Stimulated activated CD4-positive, alpha-beta T cell treated with anti-CD3 and anti-CD28 coated beads, TNF-alpha, amount 100 ng/mL, for 48 hours (primary cell): ENCODE data around the gene TEAD3.

ENCODE experiments used
- DNase-seq, 3 donors: peaks; one replicate each; pipeline ENCODE4 v3.0.0-alpha.2; 2020; ENCODE audit warnings: low read depth in 3 of 3

TEAD3 gene

DNA sequence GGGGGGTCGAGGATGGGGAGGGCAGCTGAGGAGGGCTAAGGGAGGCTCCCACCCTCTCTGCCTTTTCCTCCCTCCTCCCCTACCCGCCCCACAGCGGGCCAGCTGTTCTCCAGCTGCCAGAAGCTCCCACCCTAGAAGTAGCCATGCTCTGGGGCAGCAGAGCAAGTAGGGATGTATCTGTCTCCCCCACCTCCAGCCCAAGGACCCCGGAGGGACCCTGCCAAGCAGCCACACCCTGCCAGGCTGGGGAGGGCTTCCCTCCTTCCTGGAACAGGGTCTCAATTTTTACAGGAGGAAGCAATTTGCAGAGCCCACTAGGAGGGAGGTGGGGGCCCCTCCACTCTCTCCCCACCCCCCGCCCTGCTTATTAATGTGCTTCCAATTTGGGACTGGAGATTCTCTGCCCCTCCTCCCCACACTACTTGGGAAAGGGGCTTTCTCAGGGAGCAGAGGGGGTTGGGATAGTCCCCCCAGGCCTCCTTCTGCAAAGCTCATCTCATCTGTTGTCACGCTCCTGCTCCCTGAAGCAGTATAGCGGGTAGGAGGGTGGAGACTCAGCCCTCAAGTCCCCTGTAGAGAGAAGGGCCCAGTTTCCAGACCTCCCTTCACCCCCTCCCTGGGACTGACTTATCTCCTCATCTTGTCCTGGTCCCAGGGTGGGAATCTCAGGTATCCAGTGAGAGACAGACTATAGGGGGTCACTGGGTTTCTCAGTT, 4.5 kb downstream of the TEAD3 start:
- no peak for DNase-seq

DNA sequence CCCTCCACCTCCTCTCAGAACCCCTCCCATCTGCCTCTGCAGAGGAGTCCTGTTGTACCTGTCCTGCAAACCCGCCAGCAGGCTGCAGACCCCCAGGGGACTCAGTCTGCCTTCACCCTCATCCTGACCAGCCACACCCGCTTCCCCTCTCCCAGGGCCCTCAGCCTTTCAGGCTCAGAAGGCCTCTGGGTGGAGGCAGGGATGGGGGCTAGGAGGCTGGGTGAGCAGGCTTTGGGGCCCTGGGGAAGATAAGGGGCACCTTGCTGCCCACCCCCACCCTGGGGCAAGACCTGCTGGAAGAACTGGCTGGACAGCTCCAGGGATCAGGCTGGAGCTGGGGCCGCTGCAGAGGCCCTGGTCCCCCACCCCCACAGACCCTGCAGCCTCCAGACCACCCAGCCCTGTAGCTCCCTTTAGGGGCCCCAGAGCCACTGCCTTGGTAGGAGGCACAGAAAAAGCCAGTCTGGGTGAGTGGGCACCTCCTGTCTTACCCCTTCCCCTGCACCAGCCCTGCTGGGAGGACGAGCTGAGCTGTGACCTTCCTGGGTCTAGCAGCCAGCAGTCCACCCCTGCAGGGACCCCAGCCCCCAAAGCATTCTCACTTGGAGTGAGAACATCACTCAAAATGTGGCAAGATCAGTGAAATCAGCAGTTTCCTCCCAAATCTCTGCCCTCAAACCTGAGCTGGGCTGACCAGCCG, 5.2 kb downstream of the TEAD3 start:
- DNase-seq, result no peak

DNA sequence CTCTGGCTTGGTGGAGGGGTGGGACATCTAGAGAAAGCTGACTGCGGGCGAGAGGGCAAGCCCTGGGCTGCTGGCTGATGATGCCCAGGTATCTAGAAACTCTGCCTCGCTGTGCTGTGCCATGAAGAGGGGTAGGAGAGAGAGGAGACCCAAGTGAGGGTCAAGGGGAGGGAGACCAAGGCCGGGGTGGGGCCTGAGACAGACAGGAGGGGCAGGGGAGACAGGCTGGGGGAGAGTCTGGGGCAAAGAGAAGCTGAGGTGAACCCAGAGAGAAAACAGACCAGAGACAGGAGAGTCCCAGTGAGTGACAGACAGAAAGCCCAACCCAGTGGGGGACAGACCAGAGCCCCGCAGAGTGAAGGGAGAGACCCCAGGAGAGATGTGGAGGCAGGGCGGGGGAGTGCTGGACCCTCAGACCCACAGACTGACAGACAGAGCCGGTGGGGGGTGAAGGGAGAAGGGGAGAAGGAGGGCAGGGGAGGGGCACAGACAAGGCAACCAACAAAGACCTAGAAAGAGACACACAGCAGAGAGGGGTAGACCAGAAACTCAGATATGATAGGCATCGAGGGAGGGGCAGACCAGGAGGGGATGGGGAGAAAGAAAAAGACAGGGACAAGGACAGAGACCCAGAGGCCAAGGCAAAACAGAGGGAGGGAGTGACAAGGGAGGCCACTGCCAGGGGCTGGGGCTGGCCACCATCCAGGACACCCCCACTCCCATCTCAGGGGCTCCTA, 5.9 kb downstream of the TEAD3 start:
- DNase-seq, result no peak

DNA sequence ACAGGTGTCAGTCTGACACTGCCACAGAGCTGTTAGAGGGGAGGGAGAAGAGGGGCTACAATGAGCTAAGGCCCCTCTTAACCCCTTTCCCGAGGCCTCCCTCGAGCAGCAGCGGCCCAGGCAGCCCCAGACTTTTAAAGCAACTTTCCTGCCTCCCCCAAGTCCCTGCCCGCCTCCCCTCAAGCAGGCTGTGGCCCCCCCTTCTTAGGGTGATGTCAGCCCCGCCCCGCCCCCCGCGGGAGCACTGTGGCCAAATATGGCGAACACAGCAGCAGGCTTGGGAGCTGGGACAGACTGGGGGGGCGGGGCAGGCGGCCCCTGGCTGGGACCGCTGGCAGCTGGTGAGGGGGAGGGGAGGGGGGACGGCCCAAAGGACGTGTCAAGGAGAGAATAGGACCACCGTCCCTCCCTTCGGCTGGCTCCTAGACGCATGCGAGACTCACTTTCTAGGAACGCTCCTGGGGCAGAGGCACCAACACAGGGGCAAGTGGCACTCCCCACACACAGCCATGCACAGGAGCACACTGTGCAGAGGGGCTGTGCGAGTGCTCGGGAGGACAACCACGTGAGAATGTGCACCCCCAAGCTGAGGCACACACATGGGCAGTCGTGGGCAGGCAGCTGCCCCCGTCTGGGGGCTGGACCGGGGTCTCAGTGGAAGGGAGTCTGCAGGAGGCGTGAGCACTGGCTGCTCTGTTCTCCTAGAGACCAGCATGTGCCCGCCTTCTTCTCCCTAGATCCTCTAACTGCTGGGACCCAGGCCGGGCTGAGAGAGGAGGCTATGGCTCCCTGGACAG, 6.7 kb downstream of the TEAD3 start:
- DNase-seq, result no peak

DNA sequence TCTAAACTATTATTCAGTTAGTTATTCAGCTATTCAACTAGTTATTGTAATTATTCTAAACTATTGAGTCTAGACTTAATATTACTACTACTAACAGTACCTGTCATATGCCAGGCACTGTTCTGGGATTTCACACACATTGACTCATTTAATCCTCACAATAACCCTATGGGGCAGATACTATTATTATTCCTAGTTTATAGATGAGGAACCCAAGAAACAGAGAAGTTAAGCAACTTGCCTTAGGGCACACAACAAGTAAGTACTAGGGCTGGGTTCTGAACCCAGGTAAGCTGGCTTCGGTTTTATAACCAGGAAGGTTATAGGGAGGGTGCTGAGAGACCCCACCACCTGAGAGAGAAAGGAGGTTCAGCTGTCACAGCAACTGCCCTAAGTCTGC, 7.8 kb downstream of the TEAD3 start:
- DNase-seq, result no peak

DNA sequence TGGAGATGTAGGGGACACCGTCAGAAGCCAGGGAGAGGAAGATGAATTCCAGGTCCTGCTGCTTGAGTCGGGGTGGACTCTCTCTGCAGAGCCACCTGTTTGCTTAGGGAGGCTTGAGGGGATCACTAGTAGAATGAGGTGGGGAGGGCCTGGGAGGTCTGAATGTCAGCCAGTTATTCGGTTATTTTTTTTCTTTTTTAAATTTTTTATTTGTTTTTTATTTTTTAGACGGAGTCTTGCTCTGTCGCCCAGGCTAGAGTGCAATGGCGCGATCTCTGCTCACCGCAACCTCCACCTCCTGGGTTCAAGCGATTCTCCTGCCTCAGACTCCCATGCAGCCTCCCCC, 8.4 kb downstream of the TEAD3 start:
- DNase-seq, result no peak

DNA sequence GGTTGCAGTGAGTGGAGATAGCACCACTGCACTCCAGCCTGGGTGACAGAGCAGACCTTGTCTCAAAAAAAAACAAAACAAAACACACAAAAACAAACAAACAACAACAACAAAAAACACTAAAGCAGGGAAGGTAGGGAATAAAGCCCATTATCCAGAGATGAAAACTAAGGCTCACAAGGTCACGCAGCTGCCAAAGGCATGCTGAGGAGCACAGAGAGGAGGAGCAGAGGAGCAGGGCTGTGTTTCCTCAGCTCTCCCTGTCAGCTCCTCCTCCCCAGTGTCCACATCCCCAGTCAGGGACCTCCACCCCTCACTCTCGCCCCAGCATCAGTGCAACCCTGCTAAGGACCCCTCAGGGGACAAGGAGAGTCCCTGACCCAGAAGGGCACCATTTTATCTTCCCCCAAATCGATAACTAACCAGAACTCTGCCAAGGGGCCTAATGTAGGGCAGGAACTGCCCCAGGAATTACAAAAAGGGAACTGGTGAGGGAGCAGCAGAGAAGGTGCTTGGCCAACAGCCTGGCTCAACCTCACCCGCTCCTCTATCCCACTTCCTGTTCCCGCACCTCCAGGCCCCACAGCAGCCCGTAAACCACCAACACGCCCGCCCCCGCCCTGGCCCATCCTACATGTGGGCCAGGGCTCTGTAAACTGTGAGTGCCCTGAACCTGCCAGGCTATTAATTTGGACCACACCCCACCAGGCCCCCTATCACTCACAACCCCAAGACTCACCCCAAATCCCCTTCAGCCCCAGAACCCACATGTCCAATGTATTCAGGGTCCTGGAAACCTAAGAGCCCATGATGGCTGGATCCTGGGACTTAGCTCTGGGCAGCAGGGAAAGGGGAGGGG, 9.0 kb downstream of the TEAD3 start:
- DNase-seq, result no peak

DNA sequence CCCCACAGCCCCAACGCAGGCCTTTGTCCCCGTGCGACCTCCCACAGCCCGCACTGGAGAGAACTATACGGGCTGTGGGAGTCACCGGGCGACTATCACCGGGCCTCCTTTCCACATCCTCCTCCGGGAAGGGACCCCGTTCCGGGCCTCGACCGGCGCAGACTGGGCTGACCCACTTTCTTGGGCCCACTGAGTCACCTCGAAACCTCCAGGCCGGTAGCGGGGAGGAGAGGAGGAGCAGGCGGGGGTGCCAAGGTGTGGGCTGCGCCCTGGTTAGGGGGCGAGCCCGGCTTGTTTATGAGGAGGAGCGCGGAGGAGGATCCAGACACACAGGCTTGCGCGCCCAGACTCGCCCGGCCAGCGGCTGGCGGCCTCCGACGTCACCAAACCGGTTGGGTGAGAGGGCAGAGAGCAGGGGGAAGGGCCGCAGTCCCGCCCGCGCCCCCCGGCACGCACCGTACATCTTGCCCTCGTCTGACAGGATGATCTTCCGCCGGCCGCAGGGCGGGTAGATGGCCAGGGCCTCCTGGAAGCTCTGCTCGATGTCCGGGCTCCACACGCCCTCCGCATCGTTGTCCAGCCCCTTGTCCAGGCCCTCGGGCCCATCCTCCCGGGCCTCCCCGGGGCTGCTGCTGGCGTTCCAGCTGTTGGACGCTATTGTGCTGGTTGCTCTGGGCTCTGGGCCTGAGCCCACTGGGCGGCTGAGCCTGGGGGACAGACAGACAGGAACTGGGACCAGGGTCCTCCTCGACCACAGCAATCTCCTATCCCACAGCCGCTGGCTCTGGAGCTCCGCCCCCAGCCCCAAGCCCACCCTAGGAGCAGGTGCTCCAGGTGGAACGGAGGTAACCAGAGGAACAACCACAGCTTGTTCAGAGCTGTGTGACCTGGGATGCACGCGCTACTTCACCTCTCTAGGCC, 10.6 kb downstream of the TEAD3 start:
- DNase-seq, result no peak

DNA sequence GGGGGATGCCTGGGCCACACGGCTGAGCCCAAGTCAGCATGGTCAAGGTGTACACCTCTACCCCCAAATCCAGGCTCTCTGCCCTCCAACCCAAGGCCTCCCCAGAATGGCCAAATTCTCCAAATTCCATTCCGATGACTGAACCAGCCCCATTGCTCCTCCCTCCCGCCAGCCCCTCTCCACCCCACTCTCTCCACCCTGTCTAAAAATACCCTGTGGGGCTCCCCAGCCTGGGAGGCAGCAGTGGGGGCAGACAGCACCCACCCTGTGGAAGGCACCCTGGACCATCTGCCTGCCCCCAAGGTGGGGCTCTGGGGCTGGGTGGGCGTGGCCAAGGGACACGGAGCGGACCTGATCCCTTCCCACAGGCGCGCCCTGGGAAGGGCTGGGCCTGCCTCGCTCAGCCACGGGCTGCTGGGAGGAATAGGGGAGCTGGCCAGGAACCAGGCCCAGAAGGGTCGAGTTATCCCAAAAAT, 11.4 kb downstream of the TEAD3 start:
- no peak for DNase-seq

DNA sequence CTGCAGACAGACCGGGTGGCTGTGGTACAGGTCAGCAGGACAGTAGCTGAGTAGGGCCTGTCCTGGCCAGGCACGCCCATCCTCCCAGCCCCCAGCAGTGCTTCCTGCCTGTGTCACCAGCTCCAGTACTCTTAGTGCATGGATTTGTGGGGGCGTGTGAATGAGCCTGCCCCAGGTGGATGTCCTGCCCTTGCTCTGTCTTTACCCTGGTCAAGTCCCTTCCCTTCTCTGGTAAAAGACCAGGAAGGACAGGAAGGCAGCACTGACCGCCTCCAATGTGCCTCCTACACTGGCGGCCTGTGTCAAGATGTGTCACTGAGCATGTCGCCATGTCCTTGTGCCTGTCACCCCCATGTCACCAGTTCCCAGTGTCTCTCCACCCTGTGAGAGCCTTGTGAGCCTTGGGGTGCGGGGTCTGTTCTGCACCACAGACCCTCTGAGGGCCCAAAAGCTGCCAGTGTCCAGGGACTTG, 11.9 kb downstream of the TEAD3 start:
- DNase-seq, result no peak

DNA sequence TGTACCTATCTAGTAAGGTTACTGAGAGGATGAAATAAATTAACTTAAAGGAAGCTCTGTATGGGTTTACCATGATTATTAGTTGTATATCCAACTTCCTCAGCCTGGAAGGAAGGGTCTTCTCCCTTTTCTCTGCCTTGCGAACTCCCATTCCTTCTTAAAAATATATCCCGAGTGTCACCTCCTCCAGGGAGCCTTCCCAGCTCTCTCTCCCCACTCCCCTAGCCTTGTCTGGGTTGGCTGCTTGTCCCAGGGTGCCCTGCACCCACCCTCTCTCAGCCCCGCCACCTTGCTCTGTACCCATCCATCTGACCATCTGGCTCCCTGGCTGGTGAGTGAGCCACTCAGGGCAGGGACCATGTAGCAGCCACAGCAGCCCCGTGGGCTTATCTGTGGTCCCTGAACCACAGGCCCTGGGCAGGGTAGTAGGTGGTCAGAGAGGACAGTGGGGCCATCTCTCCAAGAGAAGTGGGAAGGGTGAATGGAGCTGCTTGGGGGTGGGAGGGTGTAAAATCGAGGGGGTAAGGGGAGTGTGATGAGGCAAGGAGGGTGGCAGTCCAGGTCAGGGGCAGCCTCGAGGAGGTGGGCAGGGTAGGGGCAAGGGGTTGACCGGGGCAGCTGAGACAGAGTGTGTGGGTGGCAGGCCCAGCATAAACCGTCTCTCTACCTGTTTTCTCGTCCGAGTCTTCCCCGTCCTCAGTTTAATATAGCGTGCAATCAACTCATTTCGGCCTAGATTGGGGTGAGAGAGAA, 12.8 kb downstream of the TEAD3 start:
- no peak for DNase-seq

DNA sequence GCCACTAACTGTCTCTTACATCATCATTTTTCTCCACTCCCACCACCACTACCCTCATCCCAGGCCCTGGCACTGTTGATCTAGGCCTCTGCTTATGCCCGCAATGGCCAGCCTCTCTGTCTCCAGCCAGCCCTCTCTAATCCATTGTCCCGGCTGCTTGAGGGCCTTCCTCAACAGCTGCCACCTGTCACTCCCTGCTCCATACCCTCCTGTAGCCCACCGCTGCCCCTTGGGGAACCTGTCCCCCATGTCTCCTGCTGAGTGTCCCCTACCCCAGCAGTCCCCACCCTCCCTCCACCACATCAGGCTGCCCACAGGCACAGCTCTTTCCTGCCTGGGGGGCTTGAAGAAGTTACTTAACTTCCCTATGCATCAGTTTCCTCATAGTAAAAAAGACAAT, 13.4 kb downstream of the TEAD3 start:
- DNase-seq, result no peak

DNA sequence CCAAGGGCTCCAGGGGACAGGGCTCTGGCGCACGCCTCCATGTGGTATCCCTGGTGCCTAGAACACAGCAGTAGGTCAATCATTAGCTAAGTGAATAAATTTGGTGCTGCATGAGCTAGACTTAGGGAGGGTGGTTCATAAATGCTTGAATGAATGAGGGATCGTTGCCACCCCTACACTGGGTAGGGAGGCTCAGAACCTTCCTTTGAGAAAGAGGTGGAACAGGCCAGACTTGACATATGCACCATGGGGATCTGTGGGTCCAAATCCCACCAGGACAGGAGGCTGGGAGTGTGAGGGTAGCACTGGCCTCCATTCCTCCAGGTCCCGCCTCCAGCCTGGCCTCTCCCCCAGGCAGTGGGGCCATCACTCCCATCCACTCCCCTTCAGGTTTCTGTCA, 13.8 kb downstream of the TEAD3 start:
- no peak for DNase-seq

DNA sequence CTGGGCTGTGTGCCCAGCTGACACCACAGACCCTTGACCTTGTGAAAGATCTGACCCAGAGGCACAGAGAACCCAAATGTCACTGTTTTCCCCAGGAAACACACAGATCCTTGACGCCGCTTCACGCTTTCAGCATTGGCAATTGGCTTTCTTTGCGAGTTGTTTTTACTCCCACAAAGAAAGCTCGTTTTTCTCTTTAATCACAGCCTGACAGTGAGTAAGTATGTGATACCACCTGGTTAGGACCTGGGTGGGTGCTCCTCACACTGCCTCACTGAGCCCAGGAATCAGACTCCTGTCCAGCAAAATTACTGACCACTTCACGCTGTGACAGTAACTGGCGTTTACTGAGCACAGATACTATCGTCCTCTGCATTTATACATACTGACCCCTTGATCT, 15.7 kb downstream of the TEAD3 start:
- DNase-seq, result no peak

DNA sequence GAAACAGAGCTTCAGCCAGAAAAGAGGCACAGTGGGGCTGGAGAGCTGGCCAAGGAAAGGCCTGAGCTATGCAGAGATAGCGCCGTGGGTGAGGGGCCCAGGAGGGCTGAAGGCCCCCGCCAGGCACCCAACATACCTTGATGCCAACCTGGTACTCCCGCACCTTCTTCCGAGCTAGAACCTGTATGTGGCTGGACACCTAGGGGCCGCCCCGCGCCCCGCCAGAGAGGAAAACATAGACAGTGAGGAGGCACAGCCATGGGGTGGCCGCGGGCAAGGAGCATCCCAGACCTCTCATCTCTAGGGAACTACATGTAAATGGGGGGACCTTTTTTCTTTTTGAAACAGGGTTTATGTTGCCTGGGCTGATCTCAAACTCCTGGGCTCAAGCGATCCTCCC, 16.7 kb downstream of the TEAD3 start:
- no peak for DNase-seq

DNA sequence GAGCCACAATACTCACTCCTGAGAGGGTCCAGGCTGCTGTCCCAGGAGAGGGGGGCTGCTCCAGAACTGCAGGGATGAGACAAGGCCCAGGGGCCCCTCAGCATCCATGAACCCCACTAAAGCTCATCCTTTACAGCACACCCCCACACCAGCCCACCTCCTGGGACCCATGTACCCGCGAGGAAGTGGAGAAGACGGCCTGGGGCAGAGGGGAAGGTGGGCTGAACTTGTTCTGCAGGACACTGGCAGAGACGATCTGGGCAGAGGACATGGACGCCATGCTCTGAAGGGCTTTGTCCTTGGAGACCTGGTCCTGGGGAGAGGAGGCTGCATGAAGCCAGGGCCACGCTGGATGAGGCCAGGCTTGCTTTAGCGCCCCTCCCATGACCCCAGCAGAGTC, 18.6 kb downstream of the TEAD3 start:
- DNase-seq, result no peak

DNA sequence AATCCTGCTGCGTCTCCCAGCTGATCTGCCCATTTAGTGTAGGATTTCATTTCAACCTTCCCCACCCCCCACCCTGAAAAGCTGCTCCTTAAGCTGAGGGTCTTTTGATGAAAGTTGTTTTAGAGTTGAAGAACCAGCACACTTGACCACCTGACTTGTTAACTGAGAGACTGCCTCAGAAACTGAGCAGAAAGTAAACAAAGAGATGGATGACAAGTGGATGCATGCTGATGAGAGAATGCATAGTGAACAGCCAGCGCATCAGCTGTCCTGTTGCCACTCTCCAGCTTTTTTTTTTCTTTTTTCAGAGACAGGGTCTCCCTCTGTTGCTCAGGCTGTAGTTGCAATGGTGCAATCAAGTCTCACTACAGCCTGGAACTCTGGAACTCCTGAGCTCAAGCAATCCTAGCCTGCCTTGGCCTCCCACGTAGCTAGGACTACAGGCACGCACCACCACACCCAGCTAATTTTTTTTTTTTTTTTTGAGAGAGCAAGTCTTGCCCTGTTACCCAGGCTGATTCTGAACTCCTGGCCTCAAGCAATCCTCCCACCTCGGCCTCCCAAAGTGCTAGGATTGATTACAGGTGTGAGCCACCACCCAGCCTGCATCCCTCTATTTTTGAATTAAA, 19.2 kb downstream of the TEAD3 start:
- no peak for DNase-seq

DNA sequence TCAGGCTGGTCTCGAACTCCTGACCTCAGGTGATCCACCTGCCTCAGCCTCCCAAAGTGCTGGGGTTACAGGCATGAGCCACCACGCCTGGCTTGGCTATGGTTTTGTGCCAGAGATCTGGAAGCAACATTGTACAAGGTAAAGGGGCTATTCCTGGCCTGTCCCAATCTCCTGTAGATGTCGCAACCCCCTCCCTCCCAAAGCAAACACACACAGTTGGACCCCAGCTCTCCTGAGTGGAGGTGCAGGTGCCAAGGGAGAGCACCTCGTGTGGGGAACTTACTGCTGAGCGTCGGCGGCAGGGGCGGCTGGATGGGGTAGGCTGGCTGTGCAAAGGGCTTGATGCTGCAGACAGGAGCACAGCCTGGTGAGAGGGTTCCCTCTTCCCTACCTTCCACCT, 19.9 kb downstream of the TEAD3 start:
- DNase-seq, result no peak

DNA sequence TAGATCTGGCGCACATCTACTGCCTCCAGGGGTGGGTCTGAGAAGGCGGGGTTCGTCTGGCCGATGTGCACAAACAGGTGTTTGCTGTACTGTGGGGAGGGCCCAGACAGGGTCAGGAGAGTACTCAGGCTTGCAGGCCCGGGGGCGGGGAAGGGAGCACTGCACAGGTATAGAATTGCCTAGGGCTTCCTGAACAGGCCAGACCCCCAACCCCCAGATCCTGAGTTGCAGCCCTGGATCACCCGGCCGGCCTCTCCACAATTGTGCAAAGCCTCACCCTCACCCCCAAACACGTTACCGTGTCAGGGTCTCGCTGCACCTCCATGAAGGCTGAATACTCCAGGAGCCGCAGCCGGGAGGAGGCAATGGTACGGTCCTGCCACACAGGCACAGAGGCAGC, 20.9 kb downstream of the TEAD3 start:
- DNase-seq, result no peak
